Suprapubic skin (tissue), 4 donors: Measurements from ENCODE around the gene SELENOW. TPM values are rescaled to one million over a fixed set of nuclear protein-coding genes. Genes with fewer than 3 reads are reported as not detected.
A peak's percentile ranks its signal among the peaks of the same experiment; 100 is the strongest.
"Not testable (repeated sequence)": the region's sequence is repeated elsewhere in the genome, so short reads cannot be mapped to it uniquely, and the experiment has no call there.

Source experiments
- DNase-seq, 2 donors: peaks; one replicate each; pipeline ENCODE4 v3.0.0-alpha.2; 2019; ENCODE audit warnings: low spot score in 2 of 2
- H3K27ac ChIP-seq: fragments of 200-600 bp; sonication (generic); one replicate; pipeline ENCODE4 v1.5.1; 2019
- H3K27me3 ChIP-seq: fragments of 200-600 bp; sonication (generic); one replicate; pipeline ENCODE4 v1.5.1; 2019
- H3K36me3 ChIP-seq: fragments of 200-600 bp; sonication (generic); one replicate; pipeline ENCODE4 v1.5.1; 2019
- H3K4me1 ChIP-seq: fragments of 200-600 bp; sonication (generic); one replicate; pipeline ENCODE4 v1.5.1; 2019
- H3K4me3 ChIP-seq: fragments of 200-600 bp; sonication (generic); one replicate; pipeline ENCODE4 v1.5.1; 2019; ENCODE audit warnings: mild to moderate bottlenecking
- H3K9me3 ChIP-seq: fragments of 200-600 bp; sonication (generic); one replicate; pipeline ENCODE4 v1.5.1; 2019
- CTCF ChIP-seq, 2 donors: fragments of 200-600 bp in 1 of 2; fragments of 450-650 bp in 1 of 2; sonication (generic) in 1 of 2; IDR thresholded peaks; one replicate each; pipeline ENCODE4 v1.5.1; 2016 to 2019; ENCODE audit warnings: antibody characterized with exemption in 2 of 2, mild to moderate bottlenecking in 1 of 2, moderate library complexity in 1 of 2
- EP300 ChIP-seq: sonication (generic); formaldehyde crosslinking; IDR thresholded peaks from one replicate; pipeline ENCODE4 v1.6.1; 2017; ENCODE audit warnings: antibody characterized with exemption
- POLR2A ChIP-seq, 2 donors: fragments of 450-650 bp; IDR thresholded peaks; one replicate each; pipeline ENCODE4 v1.6.1; 2017; ENCODE audit warnings: antibody characterized with exemption in 2 of 2, mild to moderate bottlenecking in 2 of 2, moderate library complexity in 2 of 2
- POLR2AphosphoS5 ChIP-seq, 3 donors: sonication (generic); formaldehyde crosslinking; IDR thresholded peaks; one replicate each; pipeline ENCODE4 v1.6.1; 2017; ENCODE audit warnings: antibody characterized with exemption in 3 of 3
- WGBS: methylation state at CpG from one replicate; pipeline ENCODE4 v1.1.5; 2018; 5-methylcytosine and 5-hydroxymethylcytosine counted together
- total RNA-seq, 4 donors: library from RNA; depleted of rRNA; stranded (reverse); fragments of >200 nt; gene quantifications; one replicate each; pipeline ENCODE4 v1.1.0, GENCODE V29; 2016

Gene SELENOW
- total RNA-seq, 4 donors from 2014 or later: 351 to 679 (median 517) TPM

GRCh38 chr19:47806435-47806834 is 27.9 kb downstream of the SELENOW start:
- Histone ChIP-seq H3K4me3 (no peak overlapping the region), H3K36me3 (no peaks in the 10 kb centered on the region), H3K4me1 (no peaks in the 10 kb centered on the region), H3K27me3 (no peaks in the 10 kb centered on the region), H3K9me3 (no peaks in the 10 kb centered on the region), H3K27ac (no peak overlapping the region)
- 90% methylated on average over 6 of the region's 6 CpGs for WGBS
- no peak for TF ChIP-seq POLR2A (IDR thresholded peaks at IDR 0.05)
- TF ChIP-seq EP300: no peak
- TF ChIP-seq CTCF (IDR thresholded peaks at IDR 0.05): no peak
- DNase-seq: no peak

- Histone ChIP-seq H3K27me3 (peaks cover 9% of the 10 kb centered on the region), H3K4me3 (no peak overlapping the region), H3K27ac (no peak overlapping the region), H3K9me3 (no peaks in the 10 kb centered on the region), H3K4me1 (no peaks in the 10 kb centered on the region), H3K36me3 (no peaks in the 10 kb centered on the region)
- WGBS: 40% methylated on average over 17 of the region's 17 CpGs
- DNase-seq: peak in 1 of 2 donors; percentile 76
- TF ChIP-seq EP300 (no peak), POLR2A (IDR thresholded peaks at IDR 0.05) (no peak), POLR2AphosphoS5 (IDR thresholded peaks at IDR 0.05) (no peak), CTCF (IDR thresholded peaks at IDR 0.05) (peak; percentile 2 to 65)
These were observed 34.9 kb downstream of the SELENOW start for GRCh38 chr19:47813304-47813994.

GRCh38 chr19:47813995-47814328 is 35.5 kb downstream of the SELENOW start:
- no peaks in the 10 kb centered on the region for H3K36me3 ChIP-seq
- H3K27me3 ChIP-seq: peaks cover 13% of the 10 kb centered on the region
- H3K27ac ChIP-seq: no peak overlapping the region
- H3K9me3 ChIP-seq: no peaks in the 10 kb centered on the region
- WGBS: 57% methylated on average over 7 of the region's 7 CpGs
- TF ChIP-seq POLR2AphosphoS5 (IDR thresholded peaks at IDR 0.05): no peak
- TF ChIP-seq CTCF (IDR thresholded peaks at IDR 0.05): no peak
- TF ChIP-seq EP300: no peak
- TF ChIP-seq POLR2A (IDR thresholded peaks at IDR 0.05): no peak
- no peaks in the 10 kb centered on the region for H3K4me1 ChIP-seq
- no peak for DNase-seq
- H3K4me3 ChIP-seq: no peak overlapping the region

GRCh38 chr19:47816270-47816669 is 37.8 kb downstream of the SELENOW start:
- DNase-seq, H3K4me3 ChIP-seq, H3K27ac ChIP-seq, H3K4me1 ChIP-seq, H3K9me3 ChIP-seq, H3K36me3 ChIP-seq: not testable (repeated sequence)
- 94% methylated on average over 8 of the region's 8 CpGs for WGBS
- H3K27me3 ChIP-seq: peaks cover 36% of the 10 kb centered on the region

GRCh38 chr19:47818221-47818620 is 39.7 kb downstream of the SELENOW start:
- H3K27ac ChIP-seq, H3K36me3 ChIP-seq, DNase-seq, H3K4me3 ChIP-seq, H3K9me3 ChIP-seq, H3K4me1 ChIP-seq: not testable (repeated sequence)
- WGBS: 89% methylated on average over 1 of the region's 1 CpG
- peaks cover 51% of the 10 kb centered on the region for H3K27me3 ChIP-seq

GRCh38 chr19:47819858-47820257 is 41.4 kb downstream of the SELENOW start:
- Histone ChIP-seq H3K36me3 (no peaks in the 10 kb centered on the region), H3K4me3 (no peak overlapping the region), H3K27me3 (peaks cover 54% of the 10 kb centered on the region), H3K4me1 (no peaks in the 10 kb centered on the region), H3K27ac (no peak overlapping the region), H3K9me3 (no peaks in the 10 kb centered on the region)
- WGBS: 30% methylated on average over 10 of the region's 10 CpGs
- DNase-seq: no peak
- no peak for TF ChIP-seq EP300
- no peak for TF ChIP-seq CTCF (IDR thresholded peaks at IDR 0.05)
- TF ChIP-seq POLR2AphosphoS5 (IDR thresholded peaks at IDR 0.05): no peak
- TF ChIP-seq POLR2A (IDR thresholded peaks at IDR 0.05): no peak
